ENCODE data around the gene RNU7-1.
A peak's percentile ranks its signal among the peaks of the same experiment; 100 is the strongest.

Gene RNU7-1

DNA sequence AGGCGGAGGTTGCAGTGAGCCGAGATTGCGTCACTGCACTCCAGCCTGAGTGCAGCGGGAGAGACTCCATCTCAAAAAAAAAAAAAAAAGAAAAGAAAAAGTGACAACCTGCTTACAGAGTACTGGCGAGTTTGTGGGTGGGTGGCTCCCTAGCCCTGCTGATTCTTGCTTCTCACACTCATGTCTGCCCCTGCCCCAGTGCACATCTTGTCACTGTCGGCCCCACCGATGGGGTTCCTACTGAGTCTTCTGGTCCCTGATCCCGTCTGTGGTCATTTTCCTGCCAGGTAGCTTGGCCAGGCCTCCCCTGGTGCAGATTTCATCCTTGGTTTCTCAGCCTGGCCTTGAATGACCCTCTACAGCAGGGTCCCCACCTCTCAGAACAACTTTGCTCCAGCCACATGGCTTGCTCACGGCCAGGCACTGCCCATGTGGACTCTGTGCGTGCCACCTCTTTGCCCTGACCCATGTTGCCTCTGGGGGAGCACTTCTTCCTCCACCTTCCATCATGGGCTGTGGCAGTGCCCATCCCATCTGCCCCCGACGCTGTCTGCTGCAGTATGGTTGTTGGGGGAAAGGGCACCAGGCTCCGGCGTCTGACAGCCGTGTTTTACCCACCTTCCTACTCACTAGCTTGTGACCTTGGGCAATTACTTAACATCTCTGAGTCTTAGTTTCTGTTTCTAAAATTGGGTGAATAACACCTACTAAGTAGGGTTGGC is 5.4 kb downstream of the RNU7-1 start:
- Histone ChIP-seq H3K18ac (ENCODE audit: low read depth in 1 of 2, low read length in 2 of 2) (no peak overlapping the region), H2BK120ac (ENCODE audit: low read depth, low read length) (no peak overlapping the region), H3K4me1 (ENCODE audit: control insufficient read depth, insufficient read depth, low read depth, low read length) (peaks cover 28% of the 10 kb centered on the region), H2BK12ac (ENCODE audit: low read length in 2 of 2) (no peak overlapping the region), H3K4me2 (ENCODE audit: low read length, poor library complexity, severe bottlenecking) (no peak overlapping the region), H3K79me1 (replicated peaks; ENCODE audit: low read length, poor library complexity, severe bottlenecking) (peaks cover 5% of the 10 kb centered on the region), H4K8ac (ENCODE audit: low read length) (no peak overlapping the region), H2BK5ac (ENCODE audit: low read depth, low read length, poor library complexity, severe bottlenecking) (no peak overlapping the region), H3K36me3 (ENCODE audit: control insufficient read depth in 1 of 2, insufficient read depth in 2 of 2, low read depth in 1 of 2, low read length in 2 of 2) (peaks cover 10 to 11% of the 10 kb centered on the region in 2 experiments), H2BK15ac (ENCODE audit: low read depth, poor library complexity, severe bottlenecking) (no peak overlapping the region), H2AK5ac (ENCODE audit: low read length, severe bottlenecking) (no peak overlapping the region), H4K91ac (ENCODE audit: low read length) (no peak overlapping the region), H3K27ac (ENCODE audit: low read length, poor library complexity, severe bottlenecking) (no peak overlapping the region), H3K27me3 (ENCODE audit: control insufficient read depth in 1 of 2, insufficient read depth in 1 of 2, low read length in 2 of 2) (peaks cover 0 to 6% of the 10 kb centered on the region in 2 experiments), H3K23ac (ENCODE audit: low read length in 2 of 2) (no peak overlapping the region), H3K9ac (ENCODE audit: low read length) (no peak overlapping the region), H3K14ac (ENCODE audit: low read length in 2 of 2) (no peak overlapping the region), H3K4me3 (ENCODE audit: insufficient read depth in 1 of 2, low read depth in 1 of 2, low read length in 2 of 2) (no peak overlapping the region), H3K9me3 (ENCODE audit: control insufficient read depth, low read length) (no peaks in the 10 kb centered on the region), H3K4ac (ENCODE audit: low read depth in 1 of 2, low read length in 2 of 2) (no peak overlapping the region), H2AFZ (ENCODE audit: low read depth, low read length) (no peak overlapping the region)
- no peak for DNase-seq
- 95% methylated on average over 11 of the region's 15 CpGs for WGBS

DNA sequence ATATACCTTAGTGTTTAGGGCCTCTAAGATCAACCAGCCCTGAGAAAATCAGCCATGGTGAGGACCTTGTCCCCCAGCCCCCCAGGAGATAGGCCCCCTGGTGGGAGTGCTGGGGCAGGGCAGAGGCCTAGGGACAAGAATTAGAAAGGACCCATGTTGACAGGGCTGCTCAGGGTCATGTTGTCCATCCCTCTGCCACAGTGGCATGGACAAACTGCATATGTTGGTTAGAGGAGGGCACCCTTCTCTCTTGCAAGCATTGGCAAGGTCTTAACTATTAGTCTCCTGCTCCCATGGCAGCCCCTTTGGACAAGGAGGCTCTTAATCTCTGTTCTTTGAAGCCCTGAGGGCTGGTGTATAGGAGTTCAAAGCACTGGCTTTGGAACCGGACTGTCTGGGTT is 6.8 kb downstream of the RNU7-1 start:
- H2BK5ac ChIP-seq (ENCODE audit: low read depth, low read length, poor library complexity, severe bottlenecking): no peak overlapping the region

DNA sequence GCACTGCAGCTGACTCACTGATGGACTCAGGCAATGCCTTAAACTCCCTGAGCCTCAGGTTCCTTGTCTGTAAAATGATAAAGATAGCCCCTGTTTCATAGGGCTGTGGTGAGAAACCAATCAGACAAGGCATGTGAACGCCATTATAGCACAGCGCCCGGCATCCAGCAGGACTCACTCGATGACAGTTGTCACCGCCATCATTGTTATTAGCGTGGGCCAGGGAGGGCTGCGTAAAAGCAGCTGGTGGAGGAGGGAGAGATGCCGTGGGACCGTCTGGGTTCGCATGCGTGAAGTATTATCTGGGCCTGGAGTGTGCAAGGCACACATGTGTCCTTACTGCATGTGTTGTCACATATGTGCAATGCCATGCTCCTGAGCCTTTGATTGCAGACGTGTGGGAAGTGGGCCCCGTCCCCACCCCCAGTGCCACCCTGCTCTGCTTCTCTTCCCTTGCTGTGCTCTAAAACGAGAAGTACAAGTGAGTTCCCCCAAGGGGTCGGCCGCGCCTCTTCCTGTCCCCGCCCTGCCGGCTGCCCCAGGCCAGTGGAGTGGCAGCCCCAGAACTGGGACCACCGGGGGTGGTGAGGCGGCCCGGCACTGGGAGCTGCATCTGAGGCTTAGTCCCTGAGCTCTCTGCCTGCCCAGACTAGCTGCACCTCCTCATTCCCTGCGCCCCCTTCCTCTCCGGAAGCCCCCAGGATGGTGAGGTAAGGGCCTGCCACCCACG is 7.4 kb downstream of the RNU7-1 start, which contains the start of gene PTPN6:
PTPN6 (plus strand) TSS at position 546 of the 730 bp plus-strand sequence; CDS start at position 703, 157 bp downstream.
- no peak within 1 kb of the TSS for H2BK5ac ChIP-seq (ENCODE audit: low read depth, low read length, poor library complexity, severe bottlenecking)
- WGBS: 87% methylated on average over 25 of the region's 25 CpGs
- H3K36me3 ChIP-seq (ENCODE audit: control insufficient read depth in 1 of 2, insufficient read depth in 2 of 2, low read depth in 1 of 2, low read length in 2 of 2): peaks cover 2 to 17% of the 10 kb centered on the region in 2 experiments
- H3K9me3 ChIP-seq (ENCODE audit: control insufficient read depth, low read length): no peaks in the 10 kb centered on the region
- no peak within 1 kb of the TSS for H3K9ac ChIP-seq (ENCODE audit: low read length)
- H3K4me2 ChIP-seq (ENCODE audit: low read length, poor library complexity, severe bottlenecking): no peak within 1 kb of the TSS
- no peak within 1 kb of the TSS for H3K27ac ChIP-seq (ENCODE audit: low read length, poor library complexity, severe bottlenecking)
- H2AFZ ChIP-seq (ENCODE audit: low read depth, low read length): no peak within 1 kb of the TSS
- peaks cover 5% of the 10 kb centered on the region for H3K79me1 ChIP-seq (replicated peaks; ENCODE audit: low read length, poor library complexity, severe bottlenecking)
- peaks cover 0 to 15% of the 10 kb centered on the region in 2 experiments for H3K27me3 ChIP-seq (ENCODE audit: control insufficient read depth in 1 of 2, insufficient read depth in 1 of 2, low read length in 2 of 2)
- no peak within 1 kb of the TSS for H3K4ac ChIP-seq (ENCODE audit: low read depth in 1 of 2, low read length in 2 of 2)
- peak within 1 kb of the TSS; percentile 38 for H2BK15ac ChIP-seq (ENCODE audit: low read depth, poor library complexity, severe bottlenecking)
- no peak within 1 kb of the TSS for H2BK120ac ChIP-seq (ENCODE audit: low read depth, low read length)
- no peak for DNase-seq
- H4K91ac ChIP-seq (ENCODE audit: low read length): peak within 1 kb of the TSS; percentile 7
- H3K14ac ChIP-seq (ENCODE audit: low read length in 2 of 2): peak within 1 kb of the TSS in 1 of 2 experiments; percentile 26
- H4K8ac ChIP-seq (ENCODE audit: low read length): no peak within 1 kb of the TSS
- no peak within 1 kb of the TSS for H2AK5ac ChIP-seq (ENCODE audit: low read length, severe bottlenecking)
- H3K4me3 ChIP-seq (ENCODE audit: insufficient read depth in 1 of 2, low read depth in 1 of 2, low read length in 2 of 2): no peak within 1 kb of the TSS
- no peak within 1 kb of the TSS for H3K18ac ChIP-seq (ENCODE audit: low read depth in 1 of 2, low read length in 2 of 2)
- no peak within 1 kb of the TSS for H3K23ac ChIP-seq (ENCODE audit: low read length in 2 of 2)
- H3K4me1 ChIP-seq (ENCODE audit: control insufficient read depth, insufficient read depth, low read depth, low read length): peaks cover 21% of the 10 kb centered on the region
- H2BK12ac ChIP-seq (ENCODE audit: low read length in 2 of 2): no peak within 1 kb of the TSS

More for the DNA sequence above, 6.8 kb downstream of the RNU7-1 start:
- no peak overlapping the region for H3K9ac ChIP-seq (ENCODE audit: low read length)
- peaks cover 27% of the 10 kb centered on the region for H3K4me1 ChIP-seq (ENCODE audit: control insufficient read depth, insufficient read depth, low read depth, low read length)
- peaks cover 5% of the 10 kb centered on the region for H3K79me1 ChIP-seq (replicated peaks; ENCODE audit: low read length, poor library complexity, severe bottlenecking)
- no peak overlapping the region for H3K14ac ChIP-seq (ENCODE audit: low read length in 2 of 2)
- H4K8ac ChIP-seq (ENCODE audit: low read length): no peak overlapping the region
- no peak overlapping the region for H4K91ac ChIP-seq (ENCODE audit: low read length)
- H3K4ac ChIP-seq (ENCODE audit: low read depth in 1 of 2, low read length in 2 of 2): no peak overlapping the region
- no peaks in the 10 kb centered on the region for H3K9me3 ChIP-seq (ENCODE audit: control insufficient read depth, low read length)
- H3K36me3 ChIP-seq (ENCODE audit: control insufficient read depth in 1 of 2, insufficient read depth in 2 of 2, low read depth in 1 of 2, low read length in 2 of 2): peaks cover 8 to 18% of the 10 kb centered on the region in 2 experiments
- DNase-seq: no peak
- no peak overlapping the region for H2BK12ac ChIP-seq (ENCODE audit: low read length in 2 of 2)
- H3K27ac ChIP-seq (ENCODE audit: low read length, poor library complexity, severe bottlenecking): no peak overlapping the region
- WGBS: 98% methylated on average over 1 of the region's 1 CpG
- no peak overlapping the region for H3K4me2 ChIP-seq (ENCODE audit: low read length, poor library complexity, severe bottlenecking)
- no peak overlapping the region for H2BK120ac ChIP-seq (ENCODE audit: low read depth, low read length)
- peaks cover 0 to 15% of the 10 kb centered on the region in 2 experiments for H3K27me3 ChIP-seq (ENCODE audit: control insufficient read depth in 1 of 2, insufficient read depth in 1 of 2, low read length in 2 of 2)
- H2BK15ac ChIP-seq (ENCODE audit: low read depth, poor library complexity, severe bottlenecking): no peak overlapping the region
- no peak overlapping the region for H2AK5ac ChIP-seq (ENCODE audit: low read length, severe bottlenecking)
- H3K4me3 ChIP-seq (ENCODE audit: insufficient read depth in 1 of 2, low read depth in 1 of 2, low read length in 2 of 2): no peak overlapping the region
- H3K18ac ChIP-seq (ENCODE audit: low read depth in 1 of 2, low read length in 2 of 2): no peak overlapping the region
- no peak overlapping the region for H3K23ac ChIP-seq (ENCODE audit: low read length in 2 of 2)
- H2AFZ ChIP-seq (ENCODE audit: low read depth, low read length): no peak overlapping the region

DNA sequence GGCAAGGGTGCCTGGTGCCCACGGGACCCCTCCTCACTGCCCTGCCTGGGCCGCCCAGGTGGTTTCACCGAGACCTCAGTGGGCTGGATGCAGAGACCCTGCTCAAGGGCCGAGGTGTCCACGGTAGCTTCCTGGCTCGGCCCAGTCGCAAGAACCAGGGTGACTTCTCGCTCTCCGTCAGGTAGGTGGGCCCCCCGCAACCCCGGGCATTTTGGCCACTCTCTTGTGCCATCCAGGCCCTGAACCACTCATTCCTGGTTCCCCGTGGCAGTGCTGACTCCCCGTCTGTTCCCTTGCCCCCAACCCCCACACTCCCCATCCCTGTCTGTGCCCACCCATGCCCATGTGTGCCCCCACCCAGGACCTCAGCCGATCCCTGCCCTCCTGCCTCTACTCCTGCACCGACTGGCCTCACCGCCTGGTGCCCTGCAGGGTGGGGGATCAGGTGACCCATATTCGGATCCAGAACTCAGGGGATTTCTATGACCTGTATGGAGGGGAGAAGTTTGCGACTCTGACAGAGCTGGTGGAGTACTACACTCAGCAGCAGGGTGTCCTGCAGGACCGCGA is 8.0 kb downstream of the RNU7-1 start:
- WGBS: 95% methylated on average over 20 of the region's 20 CpGs

More for the DNA sequence above, 8.0 kb downstream of the RNU7-1 start:
- H2AK5ac ChIP-seq (ENCODE audit: low read length, severe bottlenecking): no peak overlapping the region
- H3K9me3 ChIP-seq (ENCODE audit: control insufficient read depth, low read length): no peaks in the 10 kb centered on the region
- H3K4me3 ChIP-seq (ENCODE audit: insufficient read depth in 1 of 2, low read depth in 1 of 2, low read length in 2 of 2): no peak overlapping the region
- no peak overlapping the region for H3K18ac ChIP-seq (ENCODE audit: low read depth in 1 of 2, low read length in 2 of 2)
- no peak overlapping the region for H2BK120ac ChIP-seq (ENCODE audit: low read depth, low read length)
- no peak for DNase-seq
- H3K14ac ChIP-seq (ENCODE audit: low read length in 2 of 2): no peak overlapping the region
- peak overlapping the region; percentile 7 for H4K91ac ChIP-seq (ENCODE audit: low read length)
- peaks cover 5% of the 10 kb centered on the region for H3K79me1 ChIP-seq (replicated peaks; ENCODE audit: low read length, poor library complexity, severe bottlenecking)
- no peak overlapping the region for H2BK5ac ChIP-seq (ENCODE audit: low read depth, low read length, poor library complexity, severe bottlenecking)
- no peak overlapping the region for H2BK12ac ChIP-seq (ENCODE audit: low read length in 2 of 2)
- no peak overlapping the region for H4K8ac ChIP-seq (ENCODE audit: low read length)
- peaks cover 15% of the 10 kb centered on the region for H3K4me1 ChIP-seq (ENCODE audit: control insufficient read depth, insufficient read depth, low read depth, low read length)
- H3K4ac ChIP-seq (ENCODE audit: low read depth in 1 of 2, low read length in 2 of 2): no peak overlapping the region
- H3K9ac ChIP-seq (ENCODE audit: low read length): no peak overlapping the region
- H2AFZ ChIP-seq (ENCODE audit: low read depth, low read length): no peak overlapping the region
- peaks cover 0 to 15% of the 10 kb centered on the region in 2 experiments for H3K27me3 ChIP-seq (ENCODE audit: control insufficient read depth in 1 of 2, insufficient read depth in 1 of 2, low read length in 2 of 2)
- H3K36me3 ChIP-seq (ENCODE audit: control insufficient read depth in 1 of 2, insufficient read depth in 2 of 2, low read depth in 1 of 2, low read length in 2 of 2): peaks cover 0 to 23% of the 10 kb centered on the region in 2 experiments
- no peak overlapping the region for H3K4me2 ChIP-seq (ENCODE audit: low read length, poor library complexity, severe bottlenecking)
- no peak overlapping the region for H3K23ac ChIP-seq (ENCODE audit: low read length in 2 of 2)
- no peak overlapping the region for H2BK15ac ChIP-seq (ENCODE audit: low read depth, poor library complexity, severe bottlenecking)
- H3K27ac ChIP-seq (ENCODE audit: low read length, poor library complexity, severe bottlenecking): no peak overlapping the region

Data from mesenchymal stem cell (in vitro differentiated cells and primary cell).